ENCODE measurements around the gene HNRNPLL. TPM values are rescaled to one million over a fixed set of nuclear protein-coding genes. Genes with fewer than 3 reads are reported as not detected.

Gene HNRNPLL
- total and polyA plus RNA-seq, 2 of the 13 experiments (the other 11 are each of a cell fraction or from before 2014, with no cell fraction given): 49.4 to 103 TPM

DNA sequence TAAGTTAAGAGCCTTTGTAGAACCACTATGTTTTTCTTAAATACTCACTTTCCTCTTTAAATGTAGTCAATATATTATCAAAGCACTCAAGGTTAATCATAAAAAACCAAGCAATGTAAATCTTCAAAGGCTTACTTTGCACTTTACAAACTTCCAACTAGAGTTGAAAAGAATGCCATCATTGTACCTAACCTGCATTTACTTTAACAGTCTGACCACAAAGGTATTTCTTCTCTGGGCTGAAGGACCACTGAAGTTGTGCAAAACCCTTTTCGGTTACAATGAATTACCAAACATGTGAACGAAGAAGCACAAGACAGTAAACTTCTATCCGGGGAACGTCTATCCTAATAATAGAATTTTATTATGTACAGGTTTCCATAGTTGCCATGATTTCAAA lies 3.0 kb downstream of the HNRNPLL start (continued):
- TF ChIP-seq FOXK1 (CRISPR knock-in tag; IDR thresholded peaks at IDR 0.05; ENCODE audit: borderline replicate concordance, low read depth) (no peak), NFRKB (IDR thresholded peaks at IDR 0.05) (no peak), DNMT1 (CRISPR knock-in tag; IDR thresholded peaks at IDR 0.05) (no peak), ZNF225 (CRISPR knock-in tag; IDR thresholded peaks at IDR 0.05) (no peak), FOXP1 (IDR thresholded peaks at IDR 0.05) (no peak), FOXP1 (CRISPR knock-in tag; IDR thresholded peaks at IDR 0.05) (peak; percentile 40; the same call in 1 of the 2 replicates), CREB1 (IDR thresholded peaks at IDR 0.05) (no peak), CREB1 (CRISPR knock-in tag; IDR thresholded peaks at IDR 0.05) (peak; percentile 55; the same call in 1 of the 2 replicates), ATF7-NPFF (CRISPR knock-in tag; IDR thresholded peaks at IDR 0.05; ENCODE audit: low read depth) (no peak), SALL1 (CRISPR knock-in tag; IDR thresholded peaks at IDR 0.05) (no peak), NFIB (CRISPR knock-in tag; IDR thresholded peaks at IDR 0.05; ENCODE audit: borderline replicate concordance) (no peak), FOXA1 (IDR thresholded peaks at IDR 0.05) (no peak), FOXA1 (CRISPR knock-in tag; IDR thresholded peaks at IDR 0.05) (peak; percentile 69), SIX1 (CRISPR knock-in tag; IDR thresholded peaks at IDR 0.05; ENCODE audit: borderline replicate concordance) (no peak), ZNF709 (CRISPR knock-in tag; IDR thresholded peaks at IDR 0.05) (no peak), HMGA1 (CRISPR knock-in tag; conservative IDR thresholded peaks at IDR 0.05) (no peak), ZNF256 (CRISPR knock-in tag; conservative IDR thresholded peaks at IDR 0.05) (no peak), NCOA5 (CRISPR knock-in tag; IDR thresholded peaks at IDR 0.05) (no peak)
- TF ChIP-seq, protein P1, sequence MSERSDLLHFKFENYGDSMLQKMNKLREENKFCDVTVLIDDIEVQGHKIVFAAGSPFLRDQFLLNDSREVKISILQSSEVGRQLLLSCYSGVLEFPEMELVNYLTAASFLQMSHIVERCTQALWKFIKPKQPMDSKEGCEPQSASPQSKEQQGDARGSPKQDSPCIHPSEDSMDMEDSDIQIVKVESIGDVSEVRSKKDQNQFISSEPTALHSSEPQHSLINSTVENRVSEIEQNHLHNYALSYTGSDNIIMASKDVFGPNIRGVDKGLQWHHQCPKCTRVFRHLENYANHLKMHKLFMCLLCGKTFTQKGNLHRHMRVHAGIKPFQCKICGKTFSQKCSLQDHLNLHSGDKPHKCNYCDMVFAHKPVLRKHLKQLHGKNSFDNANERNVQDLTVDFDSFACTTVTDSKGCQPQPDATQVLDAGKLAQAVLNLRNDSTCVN (CRISPR knock-in tag; IDR thresholded peaks at IDR 0.05; ENCODE audit: borderline replicate concordance): no peak
- TF ChIP-seq, protein P2, sequence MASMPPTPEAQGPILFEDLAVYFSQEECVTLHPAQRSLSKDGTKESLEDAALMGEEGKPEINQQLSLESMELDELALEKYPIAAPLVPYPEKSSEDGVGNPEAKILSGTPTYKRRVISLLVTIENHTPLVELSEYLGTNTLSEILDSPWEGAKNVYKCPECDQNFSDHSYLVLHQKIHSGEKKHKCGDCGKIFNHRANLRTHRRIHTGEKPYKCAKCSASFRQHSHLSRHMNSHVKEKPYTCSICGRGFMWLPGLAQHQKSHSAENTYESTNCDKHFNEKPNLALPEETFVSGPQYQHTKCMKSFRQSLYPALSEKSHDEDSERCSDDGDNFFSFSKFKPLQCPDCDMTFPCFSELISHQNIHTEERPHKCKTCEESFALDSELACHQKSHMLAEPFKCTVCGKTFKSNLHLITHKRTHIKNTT (CRISPR knock-in tag; IDR thresholded peaks at IDR 0.05): no peak
- TF ChIP-seq, protein P3, sequence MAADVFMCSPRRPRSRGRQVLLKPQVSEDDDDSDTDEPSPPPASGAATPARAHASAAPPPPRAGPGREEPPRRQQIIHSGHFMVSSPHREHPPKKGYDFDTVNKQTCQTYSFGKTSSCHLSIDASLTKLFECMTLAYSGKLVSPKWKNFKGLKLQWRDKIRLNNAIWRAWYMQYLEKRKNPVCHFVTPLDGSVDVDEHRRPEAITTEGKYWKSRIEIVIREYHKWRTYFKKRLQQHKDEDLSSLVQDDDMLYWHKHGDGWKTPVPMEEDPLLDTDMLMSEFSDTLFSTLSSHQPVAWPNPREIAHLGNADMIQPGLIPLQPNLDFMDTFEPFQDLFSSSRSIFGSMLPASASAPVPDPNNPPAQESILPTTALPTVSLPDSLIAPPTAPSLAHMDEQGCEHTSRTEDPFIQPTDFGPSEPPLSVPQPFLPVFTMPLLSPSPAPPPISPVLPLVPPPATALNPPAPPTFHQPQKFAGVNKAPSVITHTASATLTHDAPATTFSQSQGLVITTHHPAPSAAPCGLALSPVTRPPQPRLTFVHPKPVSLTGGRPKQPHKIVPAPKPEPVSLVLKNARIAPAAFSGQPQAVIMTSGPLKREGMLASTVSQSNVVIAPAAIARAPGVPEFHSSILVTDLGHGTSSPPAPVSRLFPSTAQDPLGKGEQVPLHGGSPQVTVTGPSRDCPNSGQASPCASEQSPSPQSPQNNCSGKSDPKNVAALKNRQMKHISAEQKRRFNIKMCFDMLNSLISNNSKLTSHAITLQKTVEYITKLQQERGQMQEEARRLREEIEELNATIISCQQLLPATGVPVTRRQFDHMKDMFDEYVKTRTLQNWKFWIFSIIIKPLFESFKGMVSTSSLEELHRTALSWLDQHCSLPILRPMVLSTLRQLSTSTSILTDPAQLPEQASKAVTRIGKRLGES (CRISPR knock-in tag; IDR thresholded peaks at IDR 0.05; ENCODE audit: borderline replicate concordance): no peak
- TF ChIP-seq, protein P4, sequence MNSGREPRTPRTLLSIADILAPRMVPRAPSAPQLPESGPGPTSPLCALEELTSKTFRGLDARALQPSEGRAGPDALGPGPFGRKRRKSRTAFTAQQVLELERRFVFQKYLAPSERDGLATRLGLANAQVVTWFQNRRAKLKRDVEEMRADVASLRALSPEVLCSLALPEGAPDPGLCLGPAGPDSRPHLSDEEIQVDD (CRISPR knock-in tag; IDR thresholded peaks at IDR 0.05; ENCODE audit: borderline replicate concordance): no peak
- TF ChIP-seq, protein P5, sequence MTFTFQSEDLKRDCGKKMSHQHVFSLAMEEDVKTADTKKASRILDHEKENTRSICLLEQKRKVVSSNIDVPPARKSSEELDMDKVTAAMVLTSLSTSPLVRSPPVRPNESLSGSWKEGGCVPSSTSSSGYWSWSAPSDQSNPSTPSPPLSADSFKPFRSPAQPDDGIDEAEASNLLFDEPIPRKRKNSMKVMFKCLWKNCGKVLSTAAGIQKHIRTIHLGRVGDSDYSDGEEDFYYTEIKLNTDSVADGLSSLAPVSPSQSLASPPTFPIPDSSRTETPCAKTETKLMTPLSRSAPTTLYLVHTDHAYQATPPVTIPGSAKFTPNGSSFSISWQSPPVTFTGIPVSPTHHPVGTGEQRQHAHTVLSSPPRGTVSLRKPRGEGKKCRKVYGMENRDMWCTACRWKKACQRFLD (CRISPR knock-in tag; IDR thresholded peaks at IDR 0.05; ENCODE audit: borderline replicate concordance): no peak
- TF ChIP-seq, protein P6, sequence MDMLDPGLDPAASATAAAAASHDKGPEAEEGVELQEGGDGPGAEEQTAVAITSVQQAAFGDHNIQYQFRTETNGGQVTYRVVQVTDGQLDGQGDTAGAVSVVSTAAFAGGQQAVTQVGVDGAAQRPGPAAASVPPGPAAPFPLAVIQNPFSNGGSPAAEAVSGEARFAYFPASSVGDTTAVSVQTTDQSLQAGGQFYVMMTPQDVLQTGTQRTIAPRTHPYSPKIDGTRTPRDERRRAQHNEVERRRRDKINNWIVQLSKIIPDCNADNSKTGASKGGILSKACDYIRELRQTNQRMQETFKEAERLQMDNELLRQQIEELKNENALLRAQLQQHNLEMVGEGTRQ (IDR thresholded peaks at IDR 0.05; ENCODE audit: low read depth, low read length): no peak
- TF ChIP-seq, protein P6 (CRISPR knock-in tag; IDR thresholded peaks at IDR 0.05; ENCODE audit: borderline replicate concordance): no peak
